ENCODE data around the gene DAB1. TPM values are rescaled to one million over a fixed set of nuclear protein-coding genes. Genes with fewer than 3 reads are reported as not detected.

The DAB1 gene
- total RNA-seq, 1 donor from 2014 or later, result 0.27 TPM

- H3K4me3 Mint-ChIP-seq (ENCODE audit: unreplicated experiment), result no peak overlapping the region
- H3K27me3 Mint-ChIP-seq (ENCODE audit: unreplicated experiment), result peaks cover 10% of the 10 kb centered on the region
- H3K36me3 Mint-ChIP-seq (ENCODE audit: unreplicated experiment), result no peaks in the 10 kb centered on the region
- TF ChIP-seq, protein P1, sequence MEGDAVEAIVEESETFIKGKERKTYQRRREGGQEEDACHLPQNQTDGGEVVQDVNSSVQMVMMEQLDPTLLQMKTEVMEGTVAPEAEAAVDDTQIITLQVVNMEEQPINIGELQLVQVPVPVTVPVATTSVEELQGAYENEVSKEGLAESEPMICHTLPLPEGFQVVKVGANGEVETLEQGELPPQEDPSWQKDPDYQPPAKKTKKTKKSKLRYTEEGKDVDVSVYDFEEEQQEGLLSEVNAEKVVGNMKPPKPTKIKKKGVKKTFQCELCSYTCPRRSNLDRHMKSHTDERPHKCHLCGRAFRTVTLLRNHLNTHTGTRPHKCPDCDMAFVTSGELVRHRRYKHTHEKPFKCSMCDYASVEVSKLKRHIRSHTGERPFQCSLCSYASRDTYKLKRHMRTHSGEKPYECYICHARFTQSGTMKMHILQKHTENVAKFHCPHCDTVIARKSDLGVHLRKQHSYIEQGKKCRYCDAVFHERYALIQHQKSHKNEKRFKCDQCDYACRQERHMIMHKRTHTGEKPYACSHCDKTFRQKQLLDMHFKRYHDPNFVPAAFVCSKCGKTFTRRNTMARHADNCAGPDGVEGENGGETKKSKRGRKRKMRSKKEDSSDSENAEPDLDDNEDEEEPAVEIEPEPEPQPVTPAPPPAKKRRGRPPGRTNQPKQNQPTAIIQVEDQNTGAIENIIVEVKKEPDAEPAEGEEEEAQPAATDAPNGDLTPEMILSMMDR (IDR thresholded peaks at IDR 0.05), result no peak
- no peaks in the 10 kb centered on the region for H3K4me1 Mint-ChIP-seq (ENCODE audit: unreplicated experiment)
- no peak for DNase-seq (ENCODE audit: extremely low spot score, unreplicated experiment)
- H3K27ac Mint-ChIP-seq (ENCODE audit: unreplicated experiment), result no peak overlapping the region
- H3K9me3 Mint-ChIP-seq (ENCODE audit: unreplicated experiment), result peaks cover 7% of the 10 kb centered on the region
Observed at GRCh38 chr1:57329001-57329527, 94.8 kb downstream of the DAB1 start.

GRCh38 chr1:57327946-57328345 is 95.9 kb downstream of the DAB1 start:
- no peaks in the 10 kb centered on the region for H3K36me3 Mint-ChIP-seq (ENCODE audit: unreplicated experiment)
- TF ChIP-seq, protein P1 (IDR thresholded peaks at IDR 0.05), result no peak
- no peak for DNase-seq (ENCODE audit: extremely low spot score, unreplicated experiment)
- H3K27ac Mint-ChIP-seq (ENCODE audit: unreplicated experiment), result no peak overlapping the region
- peaks cover 10% of the 10 kb centered on the region for H3K27me3 Mint-ChIP-seq (ENCODE audit: unreplicated experiment)
- no peaks in the 10 kb centered on the region for H3K4me1 Mint-ChIP-seq (ENCODE audit: unreplicated experiment)
- peaks cover 5% of the 10 kb centered on the region for H3K9me3 Mint-ChIP-seq (ENCODE audit: unreplicated experiment)
- no peak overlapping the region for H3K4me3 Mint-ChIP-seq (ENCODE audit: unreplicated experiment)

DNA sequence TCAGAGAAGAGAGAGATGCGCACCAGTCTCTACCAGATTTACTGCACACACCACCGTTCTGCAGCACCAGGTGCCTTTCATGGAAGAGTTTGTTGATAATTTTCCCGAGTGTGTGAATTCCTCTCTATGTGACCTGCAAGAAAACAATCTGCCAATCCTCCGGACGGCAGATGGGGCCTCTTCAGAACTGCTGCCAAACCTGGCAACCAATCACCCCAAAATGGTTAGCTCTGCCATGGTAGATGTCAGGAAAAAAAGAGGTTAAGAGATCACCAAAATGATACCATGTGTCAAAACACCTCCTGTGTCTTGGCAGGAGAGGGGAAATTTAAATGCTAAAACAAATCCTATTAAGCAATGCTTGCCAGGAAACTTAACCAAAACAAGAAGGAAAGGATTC is 96.5 kb downstream of the DAB1 start:
- Mint-ChIP-seq H3K4me1 (ENCODE audit: unreplicated experiment) (no peaks in the 10 kb centered on the region), H3K9me3 (ENCODE audit: unreplicated experiment) (no peaks in the 10 kb centered on the region)

GRCh38 chr1:57325536-57325935 is 98.3 kb downstream of the DAB1 start:
- TF ChIP-seq, protein P1 (IDR thresholded peaks at IDR 0.05), result no peak
- no peak overlapping the region for H3K27ac Mint-ChIP-seq (ENCODE audit: unreplicated experiment)
- no peak overlapping the region for H3K4me3 Mint-ChIP-seq (ENCODE audit: unreplicated experiment)
- no peaks in the 10 kb centered on the region for H3K9me3 Mint-ChIP-seq (ENCODE audit: unreplicated experiment)
- H3K27me3 Mint-ChIP-seq (ENCODE audit: unreplicated experiment), result peaks cover 10% of the 10 kb centered on the region
- DNase-seq (ENCODE audit: extremely low spot score, unreplicated experiment), result no peak
- no peaks in the 10 kb centered on the region for H3K4me1 Mint-ChIP-seq (ENCODE audit: unreplicated experiment)
- H3K36me3 Mint-ChIP-seq (ENCODE audit: unreplicated experiment), result no peaks in the 10 kb centered on the region

More for the DNA sequence above, 96.5 kb downstream of the DAB1 start:
- peaks cover 7% of the 10 kb centered on the region for H3K27me3 Mint-ChIP-seq (ENCODE audit: unreplicated experiment)
- TF ChIP-seq, protein P1 (IDR thresholded peaks at IDR 0.05), result no peak
- no peaks in the 10 kb centered on the region for H3K36me3 Mint-ChIP-seq (ENCODE audit: unreplicated experiment)
- DNase-seq (ENCODE audit: extremely low spot score, unreplicated experiment), result no peak
- no peak overlapping the region for H3K27ac Mint-ChIP-seq (ENCODE audit: unreplicated experiment)
- H3K4me3 Mint-ChIP-seq (ENCODE audit: unreplicated experiment), result no peak overlapping the region

- H3K27me3 Mint-ChIP-seq (ENCODE audit: unreplicated experiment), result peaks cover 10% of the 10 kb centered on the region
- no peaks in the 10 kb centered on the region for H3K4me1 Mint-ChIP-seq (ENCODE audit: unreplicated experiment)
- no peaks in the 10 kb centered on the region for H3K9me3 Mint-ChIP-seq (ENCODE audit: unreplicated experiment)
- no peak for DNase-seq (ENCODE audit: extremely low spot score, unreplicated experiment)
- H3K36me3 Mint-ChIP-seq (ENCODE audit: unreplicated experiment), result no peaks in the 10 kb centered on the region
- H3K27ac Mint-ChIP-seq (ENCODE audit: unreplicated experiment), result no peak overlapping the region
- no peak overlapping the region for H3K4me3 Mint-ChIP-seq (ENCODE audit: unreplicated experiment)
- TF ChIP-seq, protein P1 (IDR thresholded peaks at IDR 0.05), result no peak
Observed at GRCh38 chr1:57325117-57325516, 98.7 kb downstream of the DAB1 start.

Data from osteocyte (in vitro differentiated cells).